CD4-positive, alpha-beta T cell treated with Interleukin-6 at 100 ng/mL for 8 hours (primary cell): ENCODE results near the gene CCDC102A.
"Not testable (repeated sequence)": the region's sequence is repeated elsewhere in the genome, so short reads cannot be mapped to it uniquely, and the experiment has no call there.

Source experiments
- DNase-seq: peaks from one replicate; pipeline ENCODE4 v3.0.0-alpha.2; 2020; ENCODE audit warnings: mixed read lengths, low spot score

CCDC102A gene

GRCh38 chr16:57565461-57565860 is 29.1 kb upstream of the CCDC102A start:
- DNase-seq, result no peak

- no peak for DNase-seq
Measured at GRCh38 chr16:57564571-57565270, 28.4 kb upstream of the CCDC102A start.

GRCh38 chr16:57563761-57564160 is 27.4 kb upstream of the CCDC102A start:
- DNase-seq, result no peak

GRCh38 chr16:57563487-57563750 is 27.0 kb upstream of the CCDC102A start:
- DNase-seq, result no peak

- DNase-seq, result no peak
Measured at GRCh38 chr16:57562669-57563486, 26.5 kb upstream of the CCDC102A start.

- DNase-seq, result no peak
Measured at GRCh38 chr16:57562066-57562465, 25.7 kb upstream of the CCDC102A start.

GRCh38 chr16:57559072-57559790 is 22.9 kb upstream of the CCDC102A start:
- DNase-seq, result no peak

- DNase-seq, result no peak
Measured at GRCh38 chr16:57556941-57557541, 20.7 kb upstream of the CCDC102A start.

- DNase-seq, result no peak
Measured at GRCh38 chr16:57555831-57556230, 19.5 kb upstream of the CCDC102A start.

GRCh38 chr16:57551057-57551456 is 14.7 kb upstream of the CCDC102A start:
- no peak for DNase-seq

- DNase-seq, result no peak
Measured at GRCh38 chr16:57549730-57550129, 13.4 kb upstream of the CCDC102A start.

- DNase-seq, result no peak
Measured at GRCh38 chr16:57548408-57548807, 12.0 kb upstream of the CCDC102A start.

- DNase-seq, result not testable (repeated sequence)
Measured at GRCh38 chr16:57547524-57547923, 11.2 kb upstream of the CCDC102A start.

- no peak for DNase-seq
Measured at GRCh38 chr16:57544124-57544653, 7.8 kb upstream of the CCDC102A start.

GRCh38 chr16:57541754-57542435 is 5.5 kb upstream of the CCDC102A start:
- no peak for DNase-seq

- DNase-seq, result no peak
Measured at GRCh38 chr16:57540906-57541753, 4.8 kb upstream of the CCDC102A start.

GRCh38 chr16:57540387-57540786 is 4.0 kb upstream of the CCDC102A start:
- no peak for DNase-seq

GRCh38 chr16:57539072-57539796 is 2.9 kb upstream of the CCDC102A start:
- no peak for DNase-seq

GRCh38 chr16:57538235-57538721 is 1.9 kb upstream of the CCDC102A start:
- no peak for DNase-seq
